GM08714 (cell line): Measurements from ENCODE around the gene UBE2J2.
"Not testable (repeated sequence)": the region's sequence is repeated elsewhere in the genome, so short reads cannot be mapped to it uniquely, and the experiment has no call there.

Experiments
- H3K4me3 ChIP-seq: fragments of 200-500 bp; sonication (Bioruptor generic); 2 replicates; pipeline ENCODE4 v1.5.1; 2014; ENCODE audit warnings: mild to moderate bottlenecking, low read length, inconsistent platforms
- ZNF274 ChIP-seq: IDR thresholded peaks from 2 replicates; pipeline ENCODE4 v1.6.1; 2012; ENCODE audit warnings: mild to moderate bottlenecking, low read depth, low read length

Gene UBE2J2

DNA sequence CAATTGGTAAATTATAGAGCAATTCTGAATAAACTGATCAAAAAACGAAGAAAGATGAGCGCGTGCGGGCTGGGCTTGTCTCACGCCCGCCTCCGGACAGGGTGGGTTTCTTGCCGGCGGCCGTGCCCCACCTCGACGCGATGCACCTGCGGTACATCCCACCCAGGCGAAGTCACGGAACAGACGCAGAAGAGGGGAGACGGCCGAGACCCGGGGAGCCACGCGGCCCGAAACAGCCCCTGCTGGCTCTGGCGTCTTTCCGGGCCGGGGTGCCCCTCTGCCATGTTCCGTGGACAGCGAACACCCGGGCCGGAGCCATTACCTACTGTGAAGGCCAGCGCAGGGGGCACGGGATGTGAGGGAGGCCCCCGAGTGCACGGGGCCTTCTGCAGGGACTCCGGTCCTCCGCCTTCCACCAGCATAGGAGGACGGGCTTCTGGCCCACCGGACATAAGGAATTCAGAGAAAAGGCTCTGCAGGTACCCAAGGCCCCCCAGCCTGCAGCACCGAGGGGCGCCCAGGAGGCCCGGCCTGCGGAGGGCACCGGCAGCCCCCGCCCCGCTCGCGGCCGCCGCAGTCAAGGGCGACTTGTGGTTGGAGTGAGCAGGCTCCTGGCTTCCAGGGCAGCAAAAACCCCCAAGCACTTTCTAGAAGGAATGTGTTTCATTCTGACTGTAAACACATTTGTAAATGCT lies 19.5 kb downstream of the UBE2J2 start:
- H3K4me3 ChIP-seq, result no peak overlapping the region

DNA sequence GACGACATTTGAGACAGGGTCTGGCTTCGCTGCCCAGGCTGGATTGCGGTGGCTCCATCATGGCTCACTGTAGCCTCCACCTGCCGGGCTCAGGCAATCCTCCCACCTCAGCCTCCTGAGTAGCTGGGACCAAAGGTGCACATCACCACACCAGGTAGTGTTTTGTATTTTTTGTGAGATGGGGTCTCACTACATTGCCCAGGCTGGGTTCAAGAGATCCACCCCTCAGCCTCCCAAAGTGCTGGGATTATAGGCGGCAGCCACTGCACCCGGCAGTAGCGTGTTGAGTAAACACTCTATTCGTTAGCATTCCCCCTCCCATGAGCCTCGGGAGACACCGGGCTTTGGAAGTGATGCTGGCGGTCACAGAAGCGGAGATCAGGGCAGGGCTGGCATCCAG lies 20.3 kb downstream of the UBE2J2 start:
- no peak for TF ChIP-seq ZNF274
- H3K4me3 ChIP-seq, result no peak overlapping the region

More for the DNA sequence above, 19.5 kb downstream of the UBE2J2 start:
- TF ChIP-seq ZNF274, result no peak

DNA sequence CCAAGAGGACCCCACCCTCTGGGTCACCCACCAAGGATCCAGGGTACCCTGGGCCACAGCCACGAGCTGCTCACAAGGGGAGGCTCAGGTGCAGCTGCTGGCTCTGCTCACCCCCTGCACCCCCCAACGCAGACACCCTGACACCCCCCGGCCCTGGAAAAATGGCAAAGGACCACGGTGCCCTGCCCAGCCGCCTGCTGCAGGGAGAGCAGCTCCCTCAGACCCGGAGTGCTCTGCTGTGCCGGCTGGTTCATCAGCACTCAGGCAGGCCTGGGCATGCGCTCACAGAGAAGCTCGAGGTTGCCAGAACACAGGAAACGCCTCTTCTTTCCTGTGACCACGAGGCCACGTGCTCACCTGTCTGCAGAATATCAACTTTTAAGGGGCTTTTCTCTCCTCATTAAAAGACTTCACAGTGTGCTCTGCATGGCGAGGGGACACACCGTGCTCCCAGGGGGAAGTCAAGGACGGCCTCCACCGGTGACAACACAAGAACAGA lies 22.8 kb downstream of the UBE2J2 start:
- H3K4me3 ChIP-seq, result no peak overlapping the region

DNA sequence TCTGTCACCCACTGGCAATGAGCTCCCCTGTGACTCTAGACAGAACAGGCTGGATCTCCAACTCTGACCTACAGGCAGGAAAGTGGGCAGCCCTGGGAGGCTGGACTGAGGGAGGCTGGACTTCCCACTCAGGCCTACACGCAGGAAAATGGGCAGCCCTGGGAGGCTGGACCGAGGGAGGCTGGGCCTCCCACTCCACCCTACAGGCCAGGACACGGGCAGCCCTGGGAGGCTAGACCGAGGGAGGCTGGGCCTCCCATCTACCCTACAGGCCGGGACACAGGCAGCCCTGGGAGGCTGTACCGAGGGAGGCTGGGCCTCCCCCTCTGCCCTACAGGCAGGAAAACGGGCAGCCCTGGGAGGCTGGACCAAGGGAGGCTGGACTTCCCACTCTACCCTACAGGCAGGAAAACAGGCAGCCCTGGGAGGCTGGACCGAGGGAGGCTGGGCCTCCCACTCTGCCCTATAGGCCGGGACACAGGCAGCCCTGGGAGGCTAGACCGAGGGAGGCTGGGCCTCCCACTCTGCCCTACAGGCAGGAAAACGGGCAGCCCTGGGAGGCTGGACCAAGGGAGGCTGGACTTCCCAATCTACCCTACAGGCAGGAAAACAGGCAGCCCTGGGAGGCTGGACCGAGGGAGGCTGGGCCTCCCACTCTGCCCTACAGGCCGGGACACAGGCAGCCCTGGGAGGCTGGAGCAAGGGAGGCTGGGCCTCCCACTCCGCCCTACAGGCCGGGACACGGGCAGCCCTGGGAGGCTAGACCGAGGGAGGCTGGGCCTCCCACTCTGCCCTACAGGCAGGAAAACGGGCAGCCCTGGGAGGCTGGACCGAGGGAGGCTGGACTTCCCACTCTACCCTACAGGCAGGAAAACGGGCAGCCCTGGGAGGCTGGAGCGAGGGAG lies 25.4 kb downstream of the UBE2J2 start:
- not testable (repeated sequence) for H3K4me3 ChIP-seq

More for the DNA sequence above, 22.8 kb downstream of the UBE2J2 start:
- TF ChIP-seq ZNF274, result no peak

DNA sequence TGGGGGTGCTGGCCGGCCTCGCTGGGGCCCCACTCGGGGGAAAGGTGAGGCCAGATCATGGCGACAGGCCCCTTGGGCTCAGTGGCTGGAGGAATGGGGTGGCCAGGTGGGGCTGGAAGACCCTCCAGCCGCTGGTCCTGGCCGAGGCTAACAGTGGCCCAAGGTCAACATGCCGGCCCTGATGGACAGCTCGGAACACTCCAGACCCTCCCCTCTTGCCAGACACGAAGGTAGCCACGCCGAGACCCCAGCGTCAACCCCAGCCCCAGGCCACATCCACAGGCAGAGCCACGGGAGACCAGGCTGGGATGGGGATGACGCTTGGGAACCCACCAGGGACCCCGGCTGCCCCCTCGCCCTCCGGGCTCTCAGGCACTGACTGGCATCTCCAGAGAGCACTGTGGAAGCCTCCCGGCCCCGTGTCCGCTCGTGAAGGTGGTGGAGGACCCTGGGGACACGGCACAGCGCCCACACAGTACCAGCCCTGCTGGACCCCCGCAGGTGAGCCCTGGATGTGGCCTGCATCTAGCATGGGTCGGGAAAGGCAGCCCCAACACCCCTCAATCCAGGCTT lies 26.2 kb downstream of the UBE2J2 start:
- no peak overlapping the region for H3K4me3 ChIP-seq
- no peak for TF ChIP-seq ZNF274

DNA sequence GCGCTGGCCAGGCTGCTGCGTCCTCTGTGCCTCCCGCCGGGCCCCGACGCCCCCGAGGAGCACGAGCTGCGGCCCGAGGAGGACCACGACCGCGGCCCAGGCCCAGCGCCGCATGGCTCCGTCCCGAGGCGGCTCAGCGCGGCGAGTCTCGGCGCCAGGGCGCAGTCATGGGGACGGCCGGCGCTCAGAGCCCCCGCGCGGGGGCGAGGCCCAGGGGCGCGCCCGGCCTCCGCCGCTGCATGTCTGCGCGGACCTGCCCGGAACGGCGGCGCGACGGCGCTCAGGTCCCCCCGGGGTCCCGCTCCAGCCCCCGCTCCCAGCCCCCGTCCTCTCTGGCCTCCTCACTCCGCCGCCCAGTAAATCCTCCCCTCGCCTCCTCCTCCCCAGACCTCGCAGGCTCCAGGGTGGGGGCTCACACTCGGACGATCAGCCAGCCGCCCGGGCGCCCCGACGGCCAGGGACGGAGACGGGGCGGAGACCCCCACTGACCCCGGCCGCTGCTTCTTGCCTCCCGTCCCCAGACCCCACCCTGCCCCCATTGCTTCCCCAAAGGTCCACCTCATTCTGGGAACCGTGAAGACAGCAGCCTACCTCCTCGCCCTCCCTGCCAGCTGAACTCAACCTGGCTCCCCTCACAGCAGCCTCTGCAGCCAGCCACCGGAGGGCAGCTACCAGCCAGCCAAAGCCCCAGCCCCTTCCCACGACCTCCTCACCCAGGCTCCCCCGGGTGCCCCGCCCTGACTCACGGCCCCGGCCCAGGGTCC lies 26.9 kb downstream of the UBE2J2 start, which contains the start of gene C1QTNF12:
Gene C1QTNF12, minus strand, starts transcription at position 146 of the 764 bp plus-strand sequence. Its CDS starts 32 bp downstream, at position 114.
- no peak within 1 kb of the TSS for H3K4me3 ChIP-seq
- no peak for TF ChIP-seq ZNF274

DNA sequence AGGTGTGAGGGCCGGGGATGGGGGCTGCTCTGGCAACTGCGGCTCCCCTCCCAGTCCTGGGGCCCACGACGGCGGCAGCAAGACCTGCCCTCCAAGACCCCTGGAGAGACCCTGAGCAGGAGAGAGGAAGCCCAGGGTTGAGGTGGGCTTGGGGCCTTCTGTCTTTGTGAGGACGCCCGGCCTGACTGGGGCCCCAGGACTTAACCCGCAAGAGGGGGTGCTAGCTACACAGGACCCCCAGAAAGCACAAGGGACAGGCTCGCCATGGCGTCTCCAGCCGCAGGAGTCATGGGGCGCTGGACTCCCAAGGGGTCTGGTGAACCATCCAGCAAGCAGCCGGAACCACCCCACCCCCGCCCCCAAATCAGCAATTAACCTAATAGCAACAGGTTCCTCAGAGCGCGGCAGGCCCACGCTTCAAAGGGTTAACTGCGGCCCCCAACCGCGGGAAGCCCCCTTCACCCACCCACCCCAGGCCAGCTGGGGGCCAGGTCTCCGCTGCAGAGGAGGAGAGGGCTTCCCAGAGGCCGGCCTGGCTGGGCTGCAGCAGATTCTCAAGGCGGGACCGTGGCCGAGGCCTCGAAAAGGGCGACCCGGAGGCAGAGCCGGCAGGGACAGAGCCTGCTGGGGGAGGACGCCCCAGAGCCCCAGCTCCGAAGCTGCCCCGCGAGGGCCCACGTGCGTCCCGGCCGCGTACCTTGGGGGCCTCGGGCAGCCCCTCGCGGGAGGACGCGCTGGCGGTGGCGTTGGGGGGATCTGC lies 27.7 kb downstream of the UBE2J2 start:
- no peak overlapping the region for H3K4me3 ChIP-seq
- TF ChIP-seq ZNF274, result no peak

DNA sequence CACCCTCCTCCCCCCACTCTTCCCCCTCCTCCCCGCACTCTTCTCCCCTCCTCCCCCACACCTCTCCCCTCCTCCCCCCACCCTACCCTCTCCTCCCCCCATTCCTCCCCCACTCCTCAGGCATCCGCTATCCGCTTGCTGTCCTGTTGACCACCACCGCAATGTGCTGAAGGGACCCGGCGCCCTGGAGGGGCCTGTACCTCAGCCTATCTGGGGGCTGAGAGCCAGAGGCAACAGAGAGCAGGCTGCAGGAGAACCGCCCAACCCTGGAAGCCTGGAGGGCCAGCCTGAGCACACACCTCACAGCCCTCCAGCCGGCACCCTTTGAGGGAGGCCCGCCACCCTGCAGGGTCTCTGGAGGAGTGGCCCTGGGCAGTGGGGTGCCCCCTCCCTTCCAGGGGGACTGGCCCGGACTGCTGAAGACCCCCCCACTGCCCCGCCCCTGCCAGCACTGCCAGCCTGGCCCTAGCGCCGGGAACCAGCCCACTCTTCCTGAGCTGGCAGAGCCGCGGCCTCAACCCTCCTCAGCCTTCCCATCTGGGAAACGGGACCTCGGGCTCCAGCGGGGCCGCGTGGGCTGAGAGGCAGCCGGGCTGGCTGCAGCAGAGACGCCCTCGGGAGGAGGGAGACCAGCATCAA lies 28.4 kb downstream of the UBE2J2 start:
- no peak overlapping the region for H3K4me3 ChIP-seq
- no peak for TF ChIP-seq ZNF274

DNA sequence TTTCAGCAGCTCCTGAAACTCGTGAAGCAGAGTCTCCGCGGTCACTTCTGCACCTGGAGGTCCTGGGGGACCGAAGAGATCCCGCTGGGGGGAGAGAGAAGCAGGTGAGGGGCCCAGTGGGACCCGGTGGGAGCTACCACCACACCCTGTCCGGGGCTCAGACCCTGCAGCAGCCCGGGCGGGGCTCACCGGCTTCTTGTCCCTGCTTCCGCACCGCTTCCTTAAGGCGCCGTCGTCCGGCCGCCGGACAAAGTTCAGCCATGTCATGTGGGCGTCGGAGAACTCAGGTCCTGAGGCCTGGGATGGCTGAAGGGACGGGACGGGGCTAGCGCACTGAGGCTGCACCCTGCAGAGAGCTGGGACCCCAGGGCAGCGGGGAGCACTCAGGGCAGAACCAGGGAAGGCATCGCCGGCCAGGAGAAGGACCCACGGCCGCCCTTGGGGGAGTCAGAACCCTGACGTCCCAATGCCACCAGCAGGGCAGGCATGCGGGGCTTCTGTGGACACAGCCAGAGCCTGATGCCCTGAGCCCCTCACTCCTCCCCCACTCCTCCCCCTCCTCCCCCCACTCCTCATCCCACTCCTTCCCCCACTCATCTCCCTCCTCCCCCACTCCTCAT lies 29.4 kb downstream of the UBE2J2 start:
- no peak for TF ChIP-seq ZNF274

DNA sequence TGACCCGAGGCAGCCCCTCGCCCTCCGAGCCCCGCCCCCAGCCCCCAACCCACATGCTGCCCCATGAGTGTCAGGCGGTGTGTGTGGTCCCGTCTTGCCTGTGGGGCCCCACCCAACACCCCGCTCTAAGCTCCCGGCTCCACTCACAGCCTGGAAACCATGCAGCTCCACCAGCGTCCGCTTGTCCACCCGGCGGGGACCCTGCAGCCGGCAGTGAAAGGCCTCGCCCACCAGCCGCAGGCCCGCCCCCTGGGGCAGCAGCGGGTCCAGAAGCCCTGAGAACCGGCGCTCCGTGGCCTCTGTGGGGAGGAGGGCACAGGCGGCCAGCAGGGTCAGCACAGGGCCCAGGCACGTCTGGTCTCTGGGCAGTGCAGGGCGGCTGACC lies 29.9 kb downstream of the UBE2J2 start:
- H3K4me3 ChIP-seq, result no peak overlapping the region
- TF ChIP-seq ZNF274, result no peak

More for the DNA sequence above, 29.4 kb downstream of the UBE2J2 start:
- no peak overlapping the region for H3K4me3 ChIP-seq

DNA sequence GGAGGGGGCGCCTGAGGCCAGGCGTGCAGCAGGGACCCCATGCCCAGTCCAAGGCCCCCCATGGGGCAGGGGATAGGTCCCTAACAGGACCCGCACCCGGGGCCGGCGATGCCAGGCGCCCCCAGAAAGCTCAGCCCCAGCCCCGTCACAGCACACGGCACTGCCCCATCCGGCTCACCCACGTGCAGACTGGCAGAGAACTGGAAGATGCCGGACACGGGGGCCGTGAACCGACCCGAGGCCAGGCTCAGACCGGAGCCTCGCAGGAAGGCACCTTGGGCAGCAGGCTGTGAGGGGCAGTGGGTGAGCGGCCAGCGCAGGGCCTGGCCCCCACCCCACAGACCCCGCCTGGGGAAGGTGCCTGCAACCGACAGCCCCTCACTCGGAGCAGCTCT lies 30.4 kb downstream of the UBE2J2 start:
- no peak for TF ChIP-seq ZNF274
- no peak overlapping the region for H3K4me3 ChIP-seq
